ENCODE measurements around the gene NLRP12. TPM values are rescaled to one million over a fixed set of nuclear protein-coding genes. Genes with fewer than 3 reads are reported as not detected.
"Not testable (repeated sequence)": the region's sequence is repeated elsewhere in the genome, so short reads cannot be mapped to it uniquely, and the experiment has no call there.

Gene NLRP12
- total RNA-seq, 2 donors from 2014 or later, result 0.97 TPM; not detected in 1

- no peak for TF ChIP-seq POLR2AphosphoS5 (IDR thresholded peaks at IDR 0.05)
- no peak for TF ChIP-seq POLR2A (IDR thresholded peaks at IDR 0.05)
- TF ChIP-seq CTCF (IDR thresholded peaks at IDR 0.05), result no peak
- 63% methylated on average over 11 of the region's 11 CpGs for WGBS
- intact Hi-C loops (cut with DNase I), result no loop called here
- Histone ChIP-seq H3K9me3 (no peaks in the 10 kb centered on the region), H3K27me3 (replicated peaks; ENCODE audit: insufficient read depth) (no peaks in the 10 kb centered on the region), H3K27ac (no peak overlapping the region), H3K4me3 (no peak overlapping the region), H3K4me1 (replicated peaks) (no peaks in the 10 kb centered on the region), H3K36me3 (no peaks in the 10 kb centered on the region)
- DNase-seq (ENCODE audit: low spot score), result no peak
Measured at GRCh38 chr19:53849237-53849676, 25.1 kb upstream of the NLRP12 start.

GRCh38 chr19:53847555-53847954 is 23.4 kb upstream of the NLRP12 start:
- no peaks in the 10 kb centered on the region for H3K4me1 ChIP-seq (replicated peaks)
- intact Hi-C loops (cut with DNase I), result no loop called here
- H3K4me3 ChIP-seq, result no peak overlapping the region
- TF ChIP-seq CTCF (IDR thresholded peaks at IDR 0.05) (no peak), POLR2AphosphoS5 (IDR thresholded peaks at IDR 0.05) (no peak), POLR2A (IDR thresholded peaks at IDR 0.05) (no peak)
- no peak for DNase-seq (ENCODE audit: low spot score)
- no peaks in the 10 kb centered on the region for H3K9me3 ChIP-seq
- no peaks in the 10 kb centered on the region for H3K27me3 ChIP-seq (replicated peaks; ENCODE audit: insufficient read depth)
- WGBS, result 40% methylated on average over 8 of the region's 8 CpGs
- no peaks in the 10 kb centered on the region for H3K36me3 ChIP-seq
- no peak overlapping the region for H3K27ac ChIP-seq

- H3K27ac ChIP-seq, result no peak overlapping the region
- H3K27me3 ChIP-seq (replicated peaks; ENCODE audit: insufficient read depth), result no peaks in the 10 kb centered on the region
- H3K4me1 ChIP-seq (replicated peaks), result no peaks in the 10 kb centered on the region
- no peak for DNase-seq (ENCODE audit: low spot score)
- intact Hi-C loops (cut with DNase I), result no loop called here
- H3K36me3 ChIP-seq, result no peaks in the 10 kb centered on the region
- H3K9me3 ChIP-seq, result no peaks in the 10 kb centered on the region
- TF ChIP-seq POLR2AphosphoS5 (IDR thresholded peaks at IDR 0.05), result no peak
- no peak for TF ChIP-seq POLR2A (IDR thresholded peaks at IDR 0.05)
- TF ChIP-seq CTCF (IDR thresholded peaks at IDR 0.05), result no peak
- WGBS, result 91% methylated on average over 9 of the region's 9 CpGs
- no peak overlapping the region for H3K4me3 ChIP-seq
Measured at GRCh38 chr19:53844849-53845246, 20.7 kb upstream of the NLRP12 start.

GRCh38 chr19:53840914-53841313 is 16.8 kb upstream of the NLRP12 start:
- H3K27ac ChIP-seq; DNase-seq (ENCODE audit: low spot score); H3K27me3 ChIP-seq (replicated peaks; ENCODE audit: insufficient read depth); H3K36me3 ChIP-seq; H3K4me3 ChIP-seq; intact Hi-C loops (cut with DNase I); H3K4me1 ChIP-seq (replicated peaks); H3K9me3 ChIP-seq: not testable (repeated sequence)
- 83% methylated on average over 4 of the region's 4 CpGs for WGBS

GRCh38 chr19:53840241-53840640 is 16.1 kb upstream of the NLRP12 start:
- intact Hi-C loops (cut with DNase I); H3K36me3 ChIP-seq; H3K4me1 ChIP-seq (replicated peaks); H3K27ac ChIP-seq; H3K27me3 ChIP-seq (replicated peaks; ENCODE audit: insufficient read depth); DNase-seq (ENCODE audit: low spot score); H3K9me3 ChIP-seq; H3K4me3 ChIP-seq: not testable (repeated sequence)
- 96% methylated on average over 12 of the region's 12 CpGs for WGBS

GRCh38 chr19:53838446-53838845 is 14.3 kb upstream of the NLRP12 start:
- H3K9me3 ChIP-seq; H3K4me3 ChIP-seq; H3K4me1 ChIP-seq (replicated peaks); H3K27ac ChIP-seq; DNase-seq (ENCODE audit: low spot score); H3K27me3 ChIP-seq (replicated peaks; ENCODE audit: insufficient read depth); H3K36me3 ChIP-seq; intact Hi-C loops (cut with DNase I): not testable (repeated sequence)
- whole genome bisulfite sequencing, result 74% methylated on average over 5 of the region's 5 CpGs

- H3K4me3 ChIP-seq; intact Hi-C loops (cut with DNase I); H3K9me3 ChIP-seq; H3K4me1 ChIP-seq (replicated peaks); H3K36me3 ChIP-seq; H3K27ac ChIP-seq; DNase-seq (ENCODE audit: low spot score); H3K27me3 ChIP-seq (replicated peaks; ENCODE audit: insufficient read depth): not testable (repeated sequence)
- 12% methylated on average over 13 of the region's 13 CpGs for WGBS
Measured at GRCh38 chr19:53832861-53833260, 8.7 kb upstream of the NLRP12 start.
